HG02623 (cell line): ENCODE results near the gene C5orf58.
"Not testable (repeated sequence)": the region's sequence is repeated elsewhere in the genome, so short reads cannot be mapped to it uniquely, and the experiment has no call there.

Experiments used
- ATAC-seq: cut with Tn5 transposase; IDR thresholded peaks from one replicate; pipeline ENCODE4 v1.9.1; 2021; ENCODE audit warnings: moderate library complexity; ENCODE audit not compliant: unreplicated experiment

C5orf58 gene

DNA sequence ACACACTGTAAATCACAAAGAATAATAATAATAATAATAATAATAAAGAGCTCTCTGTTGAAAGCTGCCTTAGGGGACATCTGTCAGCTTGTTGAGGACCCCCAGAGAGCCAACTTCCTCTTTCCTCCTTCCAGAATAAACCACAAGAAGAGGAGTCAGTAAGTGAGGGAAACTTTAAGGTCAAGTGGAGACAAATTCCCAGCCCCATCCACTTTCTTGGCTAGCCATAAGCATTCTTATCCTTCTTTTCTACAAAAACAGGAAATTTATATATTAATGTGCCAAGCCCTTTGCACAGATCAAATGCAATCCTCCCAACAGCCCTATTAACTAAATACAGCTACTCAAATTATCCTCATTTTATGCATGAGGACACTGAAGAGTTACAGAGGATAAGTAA is 9.4 kb upstream of the C5orf58 start:
- no peak for ATAC-seq

DNA sequence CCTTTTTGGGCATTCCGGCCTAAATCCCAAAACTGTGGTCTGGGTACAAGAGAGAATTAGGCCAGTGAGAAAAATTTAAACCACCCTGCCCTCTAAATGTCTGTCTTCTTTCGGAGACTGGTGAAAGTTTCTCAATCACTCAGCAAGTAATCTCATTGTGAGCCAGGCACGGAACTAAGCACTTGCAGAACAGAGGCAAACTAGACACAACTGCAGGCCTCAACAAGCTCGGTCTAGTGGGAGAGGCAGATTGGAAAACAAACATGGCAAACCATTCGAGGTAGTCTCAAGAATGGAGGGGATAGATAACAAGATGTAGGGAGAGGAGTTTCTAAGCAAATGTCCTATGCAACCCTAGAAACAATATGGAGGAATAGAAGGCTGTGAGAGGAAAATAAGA is 8.9 kb upstream of the C5orf58 start:
- no peak for ATAC-seq

DNA sequence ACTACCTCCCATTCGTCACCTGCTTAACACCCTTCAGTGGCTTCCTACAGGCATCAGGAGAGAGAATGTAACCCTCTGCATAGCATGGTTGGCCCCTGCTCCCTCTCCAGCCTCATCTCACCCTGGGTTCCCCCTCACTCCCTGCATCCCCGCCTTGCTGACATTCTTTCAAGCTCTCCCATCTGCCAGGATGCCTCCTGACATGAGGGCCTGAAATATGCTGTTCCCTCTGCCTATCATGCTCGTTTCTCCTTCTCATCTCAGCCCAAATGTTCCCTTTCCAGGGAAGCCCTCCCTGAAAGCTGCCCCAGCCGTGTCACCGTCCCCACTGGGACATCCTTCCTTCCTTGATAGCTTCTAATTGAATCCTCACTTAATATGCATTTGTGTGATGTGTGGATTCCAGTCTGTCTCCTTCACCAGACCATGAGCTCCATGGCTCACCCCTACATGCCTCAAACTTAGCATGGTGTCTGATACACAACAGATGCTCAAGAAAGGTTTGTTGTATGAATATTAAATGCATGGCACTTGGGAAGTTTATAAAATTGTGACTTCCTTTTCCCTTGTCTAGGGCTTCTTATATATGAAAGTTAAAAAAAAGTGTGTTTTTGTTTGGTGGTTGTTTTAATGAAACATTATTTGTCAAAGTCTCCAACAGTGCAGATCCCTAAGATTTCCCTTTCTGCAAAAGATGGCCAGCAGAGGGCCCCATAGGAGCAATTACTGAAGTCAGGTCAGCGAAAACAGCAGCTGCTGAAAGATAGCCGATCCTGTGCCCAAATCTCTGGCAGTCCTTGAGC is 7.3 kb upstream of the C5orf58 start:
- ATAC-seq: no peak

DNA sequence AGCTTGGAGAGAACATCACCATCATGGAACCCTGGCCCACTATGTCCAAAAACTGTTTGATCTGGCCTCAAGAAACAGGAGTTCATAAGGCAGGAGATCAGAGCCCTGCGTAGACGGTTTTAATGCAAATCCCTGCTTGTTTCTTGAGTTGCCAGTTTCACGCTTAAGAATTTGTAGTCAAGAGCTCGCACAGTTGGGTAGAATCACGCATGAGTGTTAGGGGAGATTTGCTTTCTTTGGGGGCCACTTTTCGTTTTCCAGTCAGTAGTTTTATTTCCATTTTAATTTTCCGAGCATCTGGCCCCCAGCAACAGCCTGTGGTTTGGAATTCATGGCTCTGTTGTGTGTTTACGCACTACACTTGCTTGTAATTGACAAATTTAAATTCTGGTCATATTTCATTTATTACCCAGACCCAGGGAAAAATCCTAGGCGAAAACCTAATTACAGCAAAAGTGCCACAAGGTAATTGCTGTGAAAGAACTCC is 6.6 kb upstream of the C5orf58 start:
- ATAC-seq: no peak

DNA sequence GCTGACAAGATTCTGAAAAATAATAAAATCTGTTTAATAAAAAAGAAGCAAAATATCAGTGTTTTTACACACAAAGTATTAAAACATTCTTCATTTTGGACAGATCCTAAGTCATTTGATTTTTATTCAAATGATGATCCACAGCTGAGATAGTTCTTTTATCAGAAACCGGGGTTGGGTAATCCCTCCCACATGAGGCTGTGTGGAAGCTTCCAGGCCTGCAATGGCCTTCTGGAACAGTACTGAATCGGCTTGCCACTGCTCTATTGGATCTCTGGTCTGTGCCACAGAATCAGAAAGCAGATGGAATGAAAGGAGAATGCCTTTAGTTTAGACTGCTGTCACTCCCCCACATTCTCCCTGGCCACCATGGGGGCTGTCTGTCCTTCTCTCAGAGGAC is 6.1 kb upstream of the C5orf58 start:
- ATAC-seq: no peak

DNA sequence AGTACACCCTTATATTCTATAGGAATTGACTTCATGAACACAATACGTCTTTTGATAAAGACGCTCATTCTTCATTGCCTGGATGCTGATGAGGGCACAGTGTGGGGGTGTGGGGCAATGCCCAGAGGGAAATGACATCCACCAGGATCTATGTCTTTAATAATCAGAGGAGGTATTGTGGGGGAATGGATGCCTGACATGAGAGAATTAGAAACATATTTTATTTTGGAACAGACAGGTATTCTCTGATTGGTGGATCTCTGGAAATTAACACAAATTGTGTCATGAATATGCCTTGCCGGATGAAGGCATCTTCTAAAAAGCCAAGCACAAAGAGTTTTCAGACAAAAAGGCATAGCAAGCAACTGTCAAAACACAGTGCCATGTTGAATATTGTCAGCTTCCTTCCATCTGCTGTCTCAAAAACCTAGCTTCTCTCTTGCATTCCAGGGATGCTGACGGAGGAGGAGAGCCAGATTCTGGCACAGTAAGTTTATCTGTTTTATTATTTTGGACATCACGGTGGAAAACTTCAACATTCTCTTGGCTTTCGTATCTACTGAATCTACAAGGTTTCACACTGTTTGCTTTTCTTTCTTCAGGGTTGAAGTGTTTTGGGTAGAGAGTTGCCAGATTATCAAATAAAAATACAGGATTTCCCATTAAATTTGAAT is 3.9 kb upstream of the C5orf58 start:
- ATAC-seq: no peak

DNA sequence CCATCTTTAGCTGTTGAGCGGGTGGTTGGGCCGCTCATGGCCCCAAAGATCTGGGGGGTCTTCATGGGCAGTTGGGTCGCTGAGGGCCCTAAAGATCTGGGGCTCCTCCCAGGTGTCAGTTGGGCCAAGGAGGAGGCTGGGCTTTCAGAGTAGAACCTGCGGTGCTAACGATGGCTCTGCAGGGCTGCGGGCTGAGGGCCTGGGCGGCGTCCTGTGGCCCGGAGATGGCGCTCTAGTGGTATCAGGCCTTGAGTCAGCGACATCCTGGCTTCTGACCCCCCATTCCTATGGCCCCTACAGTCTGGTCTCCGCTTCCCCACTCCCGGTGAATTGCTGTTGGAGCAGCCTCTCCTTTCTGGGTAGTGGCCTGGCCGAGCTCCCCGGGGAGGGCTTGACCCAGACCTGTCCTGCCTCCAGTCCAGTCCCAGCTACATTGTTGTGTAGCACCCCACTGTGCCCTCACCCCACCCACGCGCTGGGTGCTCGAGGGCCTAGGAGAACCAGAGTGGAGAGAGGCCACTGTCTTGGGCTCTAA is 640 bp downstream of the C5orf58 start:
- ATAC-seq: no peak

DNA sequence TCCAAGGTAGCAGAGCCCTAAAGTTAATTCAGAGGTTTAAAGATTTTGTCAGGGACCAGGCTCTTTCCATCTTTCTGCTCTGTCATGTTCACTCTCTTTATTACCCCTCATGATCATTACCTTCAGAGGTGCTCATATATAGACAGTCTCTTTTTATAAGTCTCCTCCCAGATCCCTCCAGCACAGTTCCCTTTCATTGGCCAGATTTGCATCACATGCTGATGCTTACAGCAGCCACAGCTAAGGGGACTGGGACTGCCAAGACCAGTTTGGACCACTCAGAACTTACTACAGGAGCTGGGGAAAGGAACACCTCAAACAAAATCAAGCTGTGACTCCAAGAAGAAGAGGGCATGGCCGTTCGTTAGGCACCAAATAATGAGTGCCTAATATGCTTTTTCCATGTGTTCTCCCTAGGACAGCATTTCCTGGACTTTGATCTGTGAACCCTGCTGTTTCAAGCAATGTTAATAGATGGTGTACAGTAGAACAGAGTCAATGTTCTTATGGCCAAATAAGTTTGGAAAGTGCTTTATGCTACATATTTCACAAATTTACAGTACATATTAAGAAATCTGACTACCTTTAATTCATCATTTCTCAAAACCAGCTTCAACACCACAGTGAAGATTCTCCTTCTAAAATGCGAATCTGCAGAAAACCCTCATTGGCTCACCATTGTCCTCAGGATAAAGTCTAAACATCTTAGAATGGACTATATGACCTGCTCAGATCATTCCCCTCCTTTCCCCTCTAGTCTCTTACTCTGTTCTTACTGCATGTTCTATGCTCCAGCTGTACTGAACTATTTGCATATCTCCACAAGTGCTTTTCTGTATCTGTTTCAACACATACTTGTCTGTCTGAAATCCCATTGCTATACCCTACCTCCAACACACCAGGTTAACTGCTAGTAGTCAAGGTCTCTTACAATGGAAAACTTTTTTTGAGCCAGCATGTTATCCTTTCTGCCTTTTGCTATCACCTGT is 3.4 kb downstream of the C5orf58 start:
- ATAC-seq: peak; percentile 83

DNA sequence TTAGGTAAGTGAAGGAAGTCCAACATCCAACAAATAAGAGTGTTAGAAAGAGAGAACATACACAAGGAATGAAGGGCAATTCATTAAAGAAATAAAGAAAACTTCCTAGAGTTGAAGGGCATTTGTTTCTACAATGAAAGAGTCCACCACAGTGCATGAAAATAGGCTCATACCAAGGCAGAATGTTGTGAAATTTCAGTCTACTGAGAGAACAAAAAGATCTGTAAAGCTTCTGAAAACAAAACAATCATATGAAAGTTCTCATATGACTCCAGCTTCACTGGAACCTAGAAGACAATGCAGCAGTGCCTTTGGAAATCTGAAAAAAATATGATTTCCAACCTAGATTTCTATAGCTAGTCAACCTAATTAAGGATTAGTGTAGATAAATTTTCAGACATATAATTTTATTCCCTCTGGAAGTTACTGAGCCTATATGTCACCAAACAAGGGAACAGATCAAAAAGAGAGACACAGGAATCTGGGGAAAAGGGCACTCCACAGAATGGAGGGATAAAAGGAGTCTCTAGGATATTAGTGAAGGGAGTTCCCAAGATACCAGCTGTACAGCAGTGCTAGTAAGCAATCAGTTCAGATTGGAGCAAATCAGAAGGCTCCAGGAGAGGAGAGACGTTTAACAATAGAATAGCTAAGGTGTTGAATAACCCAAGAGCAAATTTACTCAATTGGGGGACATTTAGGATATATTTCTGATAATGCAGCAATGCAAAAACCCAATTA is 5.8 kb downstream of the C5orf58 start:
- ATAC-seq: no peak

DNA sequence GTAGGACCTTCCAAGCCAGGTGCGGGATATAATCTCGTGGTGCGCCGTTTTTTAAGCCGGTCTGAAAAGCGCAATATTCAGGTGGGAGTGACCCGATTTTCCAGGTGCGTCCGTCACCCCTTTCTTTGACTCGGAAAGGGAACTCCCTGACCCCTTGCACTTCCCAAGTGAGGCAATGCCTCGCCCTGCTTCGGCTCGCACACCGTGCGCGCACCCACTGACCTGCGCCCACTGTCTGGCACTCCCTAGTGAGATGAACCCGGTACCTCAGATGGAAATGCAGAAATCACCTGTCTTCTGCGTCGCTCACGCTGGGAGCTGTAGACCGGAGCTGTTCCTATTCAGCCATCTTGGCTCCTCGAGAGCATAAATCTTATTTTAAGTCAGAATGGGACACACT is 12.7 kb downstream of the C5orf58 start:
- ATAC-seq: not testable (repeated sequence)

DNA sequence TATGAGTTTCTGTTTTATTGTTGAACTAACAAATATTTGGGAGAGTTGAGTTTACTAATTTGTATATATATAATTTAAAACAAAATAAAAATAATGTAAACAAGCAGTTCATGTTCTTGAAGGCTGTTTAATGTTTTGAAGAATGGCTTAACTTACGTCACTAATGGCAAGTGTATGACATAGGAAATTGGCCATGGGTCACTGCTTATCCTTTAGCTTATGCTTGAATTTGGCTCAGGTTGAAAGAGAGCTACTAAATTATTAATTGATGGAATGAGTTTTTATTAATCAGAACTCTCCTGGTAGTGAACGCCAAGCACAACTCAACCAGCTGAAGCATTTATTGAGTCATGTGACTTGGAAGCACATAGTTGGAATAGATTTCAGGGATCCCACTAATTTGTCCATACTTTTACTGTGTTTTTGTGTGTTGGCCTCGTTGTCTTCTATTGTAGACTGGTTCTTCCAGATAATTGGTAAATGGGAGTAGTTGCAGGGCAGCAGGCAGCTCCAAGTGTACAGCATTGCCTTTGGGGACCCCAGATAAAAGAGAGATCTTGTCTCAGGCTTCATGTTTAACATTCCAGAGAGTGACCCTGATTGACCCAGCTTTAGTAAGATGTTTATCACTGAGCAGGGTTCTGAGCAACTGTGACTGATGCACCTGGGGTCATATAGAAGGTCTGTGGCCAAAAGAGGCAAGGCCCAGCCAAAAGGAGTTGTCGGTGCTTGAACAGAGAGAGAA is 13.5 kb downstream of the C5orf58 start:
- no peak for ATAC-seq

DNA sequence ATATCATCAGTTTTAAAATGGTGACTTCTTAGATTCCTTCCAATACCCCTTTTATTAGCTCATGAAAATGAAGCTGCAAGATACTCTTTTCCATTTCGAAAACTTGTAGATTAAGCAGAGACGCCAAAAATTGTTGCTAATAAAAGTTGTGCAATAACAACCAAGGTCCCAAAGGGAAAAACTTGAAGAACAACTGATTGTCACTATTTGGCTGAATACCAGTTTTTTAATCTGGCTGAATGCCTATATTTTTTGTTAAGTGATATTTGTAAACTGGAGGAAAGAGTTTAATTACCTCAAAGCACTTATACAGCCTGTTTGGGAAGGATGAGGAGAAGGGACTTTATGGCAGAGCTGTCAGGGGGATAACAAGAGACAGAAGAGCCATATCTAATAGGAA is 14.6 kb downstream of the C5orf58 start:
- no peak for ATAC-seq

DNA sequence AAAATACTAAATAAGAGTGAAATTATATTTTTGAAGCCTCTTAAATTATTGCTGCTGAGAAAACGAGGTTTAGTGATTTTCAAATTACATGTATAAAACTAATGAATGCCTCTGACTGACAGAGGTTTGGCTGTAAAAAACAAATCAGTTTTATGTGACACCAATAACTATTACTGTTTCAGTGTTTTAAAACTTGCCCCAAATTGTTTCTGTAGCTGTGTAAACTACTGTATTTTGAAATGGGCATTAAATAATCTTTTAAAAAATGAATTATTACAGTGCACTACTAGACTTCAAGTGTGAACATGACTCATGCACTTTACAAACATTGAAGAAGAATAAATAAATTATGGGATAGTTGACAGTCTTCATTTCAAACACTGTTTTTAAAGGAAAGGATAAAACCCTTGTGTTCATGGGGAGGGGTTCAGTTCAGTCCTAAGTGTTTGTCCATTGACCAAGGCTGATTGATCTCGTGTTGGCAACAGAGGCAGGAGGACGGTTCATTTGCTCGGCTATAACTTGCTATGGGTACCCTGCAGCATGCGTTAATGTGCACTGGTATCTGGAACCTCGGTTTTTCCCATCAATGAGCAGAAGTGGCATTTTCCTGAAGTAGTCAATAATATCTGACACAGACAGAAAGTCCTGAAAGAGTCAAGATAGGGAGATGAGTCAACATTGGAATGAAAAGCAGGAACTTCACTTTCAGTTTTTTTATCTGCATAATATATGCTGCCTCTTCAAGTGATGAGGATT is 15.6 kb downstream of the C5orf58 start:
- ATAC-seq: no peak

DNA sequence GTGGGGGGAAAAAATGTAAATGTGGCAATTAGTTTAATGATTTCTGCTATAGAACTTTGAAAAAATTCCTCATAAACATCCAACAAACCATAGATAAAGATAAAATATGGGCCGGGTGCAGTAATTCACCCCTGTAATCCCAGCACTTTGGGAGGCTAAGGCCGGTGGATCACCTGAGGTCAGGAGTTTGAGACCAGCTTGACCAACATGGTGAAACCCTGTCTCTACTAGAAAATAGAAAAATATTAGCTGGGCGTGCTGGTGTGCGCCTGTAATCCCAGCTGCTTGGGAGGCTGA is 16.1 kb downstream of the C5orf58 start:
- not testable (repeated sequence) for ATAC-seq

DNA sequence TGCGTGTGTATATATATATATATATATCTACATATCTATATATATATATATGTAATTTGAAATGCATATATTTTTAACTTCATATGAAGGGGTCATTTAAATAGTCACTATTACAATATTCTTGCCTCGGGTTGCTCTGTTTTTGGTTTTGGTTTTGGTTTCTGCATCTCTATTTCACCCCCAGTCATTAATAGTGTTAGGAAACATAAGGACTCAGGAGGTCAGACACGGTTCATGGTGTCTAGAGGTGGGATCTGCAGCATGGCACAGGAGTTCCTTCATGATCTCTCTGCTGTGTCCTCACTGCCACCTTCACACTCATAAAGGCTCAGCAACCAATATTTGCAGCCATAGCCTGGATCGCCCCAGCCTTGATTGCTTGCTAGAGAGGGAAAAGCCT is 16.6 kb downstream of the C5orf58 start:
- no peak for ATAC-seq

DNA sequence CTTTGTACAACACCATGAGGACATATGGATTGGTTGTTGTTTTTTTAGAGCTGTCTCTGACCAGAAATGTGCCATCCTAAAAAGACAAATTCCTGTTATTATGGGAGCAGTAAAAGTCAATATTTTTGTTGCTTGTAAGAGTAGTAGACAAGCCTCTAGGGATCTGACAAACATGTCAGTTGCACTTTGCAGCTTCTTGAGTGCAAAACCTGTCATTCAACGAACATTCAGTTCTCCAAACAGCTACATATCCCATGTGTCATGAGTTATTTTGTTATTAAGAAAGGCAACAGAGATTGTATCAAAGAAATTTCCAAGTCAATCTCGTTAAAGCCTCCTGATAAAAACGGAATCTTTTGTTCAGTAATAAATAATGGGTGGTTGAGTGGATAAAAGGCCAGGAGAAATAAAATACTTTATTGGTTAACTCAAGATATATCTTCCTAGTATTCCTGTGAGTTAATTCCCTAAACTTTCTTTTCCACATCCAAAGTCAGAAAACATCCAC is 18.1 kb downstream of the C5orf58 start:
- ATAC-seq: no peak

DNA sequence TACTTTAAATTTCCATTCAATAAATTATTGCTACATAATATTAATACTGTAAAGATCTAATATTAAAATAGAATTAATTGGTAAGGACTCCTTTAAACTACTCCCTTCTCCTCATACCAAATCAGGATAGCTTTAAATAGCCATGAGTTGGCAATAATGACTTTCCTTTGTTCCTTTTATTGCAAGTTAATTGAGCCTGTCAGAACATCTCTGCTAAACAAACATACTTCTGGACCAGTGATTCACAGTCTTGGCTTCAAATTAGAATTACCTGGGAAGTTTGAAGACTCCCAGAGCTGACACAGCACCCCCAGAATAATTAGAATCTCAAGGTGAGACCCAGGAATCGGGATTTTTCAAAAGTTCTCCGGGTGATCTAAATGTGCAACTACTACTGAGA is 18.7 kb downstream of the C5orf58 start:
- ATAC-seq: no peak

DNA sequence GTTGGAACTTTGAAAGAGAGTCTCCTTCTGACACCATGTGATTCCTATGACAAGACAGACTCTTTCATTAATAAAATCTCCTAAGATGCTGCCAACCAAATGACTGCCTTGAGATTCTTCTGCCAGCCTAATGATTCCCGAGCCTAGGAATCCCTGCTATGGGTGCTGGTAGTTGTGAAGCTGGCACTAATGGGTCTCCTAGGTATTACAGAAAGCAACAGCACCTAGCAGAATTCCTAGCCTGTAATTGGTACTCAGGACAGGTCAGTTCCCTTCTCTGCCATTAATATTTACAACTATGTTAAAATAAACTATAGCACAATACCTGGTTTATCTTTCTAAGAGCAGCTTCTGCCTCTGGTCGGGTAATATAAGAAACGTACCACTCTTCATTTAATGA is 19.3 kb downstream of the C5orf58 start:
- no peak for ATAC-seq
